Stimulated activated CD4-positive, alpha-beta T cell treated with anti-CD3 and anti-CD28 coated beads, Interleukin-2, amount 100 ng/mL, for 4 hours (primary cell): ENCODE results near the gene CCBE1.

Experiments
- DNase-seq: peaks from one replicate; pipeline ENCODE4 v3.0.0-alpha.2; 2020; ENCODE audit warnings: low read depth

CCBE1 gene

DNA sequence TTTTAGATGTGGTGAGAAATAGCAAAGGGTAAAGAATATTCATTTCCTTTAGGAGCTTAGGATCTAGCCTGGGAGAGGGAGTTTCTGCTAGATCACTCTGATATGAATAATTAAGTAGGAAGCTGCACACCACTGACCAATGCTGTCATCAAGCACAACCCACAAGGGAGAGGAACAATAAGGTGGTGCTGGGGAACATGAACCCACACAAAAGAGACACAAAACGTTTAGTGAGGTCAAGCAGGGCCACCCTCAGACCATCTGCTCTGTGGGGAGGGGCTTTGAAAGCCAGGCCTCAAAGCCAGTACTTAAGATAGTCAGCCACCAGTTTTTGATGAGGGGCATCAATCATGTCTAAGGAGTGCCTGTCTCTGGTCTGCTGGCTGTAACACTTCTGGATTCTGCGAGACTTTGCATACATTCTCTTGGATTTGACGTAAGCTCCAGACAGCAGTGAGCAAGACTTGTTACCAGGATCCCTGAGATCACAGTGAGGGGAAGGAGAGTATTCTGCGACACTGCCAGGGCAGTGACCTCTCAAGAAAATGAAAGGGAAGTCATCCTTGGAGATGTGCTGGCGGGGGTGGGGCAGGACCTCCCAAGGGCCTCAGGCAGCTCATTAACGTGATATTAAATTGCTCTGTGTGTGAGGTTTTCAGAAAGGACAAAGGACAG, 127.0 kb downstream of the CCBE1 start:
- DNase-seq = no peak

DNA sequence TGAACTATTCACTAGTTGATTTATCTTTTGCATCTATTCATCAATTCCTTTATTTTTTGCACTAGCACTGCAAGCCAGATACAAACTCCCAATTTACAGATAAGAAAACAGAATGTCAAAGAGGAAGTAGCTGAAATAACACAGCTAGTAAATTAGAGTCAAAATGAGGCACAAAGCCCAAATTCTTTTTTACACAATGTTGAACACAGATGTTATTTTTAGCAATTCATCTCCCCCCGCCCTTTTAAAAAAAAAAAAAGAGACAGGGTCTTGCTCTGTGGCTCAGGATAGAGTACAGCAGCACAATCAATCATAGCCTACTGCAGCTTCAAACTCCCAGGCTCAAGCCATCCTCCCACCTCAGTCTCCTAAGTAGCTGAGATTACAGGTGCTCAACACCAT, 127.8 kb downstream of the CCBE1 start:
- DNase-seq = no peak

DNA sequence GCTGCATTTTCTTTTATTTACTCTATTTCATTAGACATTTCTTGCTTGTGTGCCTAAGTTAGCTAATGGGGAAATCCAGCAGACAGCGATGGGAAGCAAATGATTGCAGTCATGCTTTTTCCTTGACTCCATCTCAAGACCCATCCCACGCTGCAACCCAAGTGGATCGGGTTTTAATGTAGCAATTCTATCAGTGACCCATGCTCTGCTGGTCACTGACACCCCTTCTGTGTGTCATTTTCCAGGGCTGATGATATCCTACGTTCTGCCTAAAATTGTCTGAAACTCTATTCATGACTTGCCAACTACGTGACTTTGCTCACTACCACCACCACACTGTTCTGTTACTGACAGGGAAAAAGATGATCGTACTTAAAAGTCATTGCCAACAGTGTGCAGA, 129.8 kb downstream of the CCBE1 start:
- no peak for DNase-seq

DNA sequence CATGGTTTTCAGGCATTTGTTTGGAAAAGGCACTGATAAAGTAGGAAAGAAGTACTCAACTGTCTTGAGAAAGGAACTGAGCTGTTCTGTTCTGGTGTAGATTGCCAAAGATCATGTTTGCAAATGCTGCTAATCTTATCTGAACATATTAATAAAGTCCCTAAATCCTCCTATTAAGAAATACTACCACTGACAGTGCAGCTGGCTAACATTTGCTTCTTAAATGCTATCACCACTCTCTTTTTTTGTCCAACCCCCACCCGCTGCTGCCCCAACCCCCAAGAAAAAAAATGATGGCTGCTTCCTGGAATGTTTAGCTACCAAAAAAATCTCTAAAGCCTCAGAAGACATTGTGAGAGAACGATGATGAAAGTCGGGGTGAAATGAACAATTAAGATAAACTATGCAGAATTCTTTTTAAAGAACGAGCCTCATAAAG, 130.7 kb downstream of the CCBE1 start:
- DNase-seq = no peak

DNA sequence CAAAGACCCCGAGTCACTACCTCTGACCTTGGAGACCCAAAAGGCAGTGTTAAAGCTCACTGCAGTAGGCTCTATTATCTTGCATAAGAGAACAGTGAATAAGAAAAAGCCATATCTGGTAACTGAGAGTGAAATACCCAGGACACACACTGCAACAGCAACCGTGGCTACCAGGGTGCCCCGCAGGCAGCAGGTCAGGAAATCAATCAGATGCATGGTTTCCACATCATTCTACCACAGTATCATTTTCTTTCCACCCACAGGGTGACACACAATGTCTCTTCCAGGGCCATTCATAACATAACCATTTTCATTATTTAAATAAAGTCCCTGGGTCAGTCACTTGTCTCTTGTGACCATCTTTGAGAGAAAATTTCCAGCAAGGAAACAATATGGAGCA, 131.3 kb downstream of the CCBE1 start:
- DNase-seq = no peak

DNA sequence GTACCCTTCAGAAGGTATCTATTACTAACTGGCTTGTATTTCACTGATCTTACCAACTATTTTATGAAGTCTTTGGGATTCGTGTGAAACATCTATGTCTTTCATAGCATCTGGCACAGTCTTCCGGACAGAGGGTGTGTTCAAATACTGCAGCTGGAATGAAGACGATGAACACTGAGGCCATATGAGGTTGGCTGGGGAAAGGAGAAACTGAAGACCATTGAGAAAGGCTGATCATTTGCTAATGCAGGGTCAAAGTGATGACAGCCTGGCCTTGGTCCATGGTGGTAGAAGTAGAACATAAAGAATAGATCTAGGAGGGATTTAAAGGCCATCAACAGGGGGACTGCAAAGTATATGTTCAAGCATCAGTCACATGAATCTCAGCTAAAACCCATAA, 132.7 kb downstream of the CCBE1 start:
- no peak for DNase-seq

DNA sequence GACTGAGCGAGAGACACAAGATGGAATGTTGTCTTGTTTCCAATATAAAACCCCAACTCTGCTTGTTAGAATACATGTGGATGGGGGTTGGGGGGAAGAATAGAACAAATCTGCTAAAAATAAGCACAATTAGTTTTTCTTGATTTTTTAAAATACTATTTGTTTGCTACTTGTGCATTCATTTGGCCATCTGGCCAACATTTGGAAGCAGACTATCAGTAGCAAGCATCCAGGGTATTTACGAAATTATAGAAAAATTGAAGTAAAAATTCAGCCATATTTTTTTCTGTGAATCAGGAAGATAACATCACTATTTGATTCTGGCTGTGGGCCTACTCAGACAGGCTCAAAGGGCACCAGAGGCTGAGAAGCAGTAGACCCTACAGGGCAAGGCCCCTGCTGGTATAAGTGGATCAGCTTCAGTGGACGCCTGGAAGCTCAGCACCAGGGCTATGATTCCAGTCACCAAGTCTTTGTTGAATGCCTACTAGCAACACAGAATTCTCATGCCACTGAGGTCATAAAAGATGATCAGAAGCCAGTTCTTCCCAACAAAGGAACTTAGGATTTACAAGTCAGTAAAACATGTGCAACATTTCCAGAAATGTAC, 133.9 kb downstream of the CCBE1 start:
- DNase-seq = no peak

DNA sequence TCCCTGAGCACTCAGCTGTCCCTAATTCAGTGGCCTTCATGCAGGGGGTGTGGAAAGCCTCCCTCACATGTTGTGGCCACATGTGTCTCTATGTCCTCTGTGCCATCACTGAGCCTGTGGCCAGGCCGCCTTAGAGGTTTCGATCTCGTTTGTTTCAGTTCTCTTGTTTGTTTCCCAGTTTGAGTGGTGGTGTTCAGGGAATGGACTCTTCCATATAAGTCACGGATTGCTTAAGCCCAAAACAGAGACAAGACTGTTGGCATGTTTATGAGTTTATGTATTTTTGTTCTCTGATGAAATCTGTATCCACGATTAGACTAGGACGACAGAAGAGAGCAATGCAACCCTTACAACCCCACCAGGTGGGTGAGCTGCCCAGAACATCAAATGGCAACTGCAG, 134.5 kb downstream of the CCBE1 start:
- DNase-seq = no peak

DNA sequence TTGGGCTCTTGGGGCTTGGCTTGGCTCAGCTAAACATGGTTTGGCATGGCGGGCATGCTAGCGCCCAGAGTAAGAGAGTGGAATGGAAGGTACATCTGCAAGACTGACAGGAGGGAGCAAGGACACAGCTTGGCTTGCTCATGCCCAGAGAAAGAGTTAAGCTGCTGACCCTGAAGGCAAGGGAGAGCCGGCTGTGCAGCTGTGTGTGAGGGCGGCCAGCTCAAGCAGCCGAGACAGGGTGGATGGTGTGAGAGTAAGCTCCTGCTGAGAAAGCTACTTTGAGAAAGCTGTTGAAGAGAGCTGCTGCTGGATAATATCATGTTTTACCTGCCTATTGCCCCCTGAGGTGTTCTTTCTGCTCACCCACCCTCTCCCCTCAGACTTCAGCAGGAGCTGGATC, 135.6 kb downstream of the CCBE1 start:
- DNase-seq = no peak

DNA sequence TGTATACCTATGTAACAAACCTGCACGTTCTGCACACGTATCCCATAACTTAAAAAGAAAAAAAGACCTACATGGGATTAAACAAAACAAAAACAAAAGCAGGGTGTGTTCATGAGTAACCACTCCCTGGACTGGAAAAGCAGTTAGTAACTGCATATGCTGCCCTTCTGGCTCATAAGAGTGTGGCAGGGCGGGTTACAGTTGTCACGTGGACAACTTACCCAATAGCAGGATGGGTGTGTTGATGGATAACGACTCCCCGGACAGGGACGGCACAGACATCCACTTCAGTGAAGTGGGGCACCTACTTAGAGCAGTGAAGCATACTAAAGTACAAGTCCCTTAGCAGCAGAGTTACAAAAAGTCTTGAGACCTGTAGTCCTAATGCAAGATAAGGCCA, 136.7 kb downstream of the CCBE1 start:
- no peak for DNase-seq

DNA sequence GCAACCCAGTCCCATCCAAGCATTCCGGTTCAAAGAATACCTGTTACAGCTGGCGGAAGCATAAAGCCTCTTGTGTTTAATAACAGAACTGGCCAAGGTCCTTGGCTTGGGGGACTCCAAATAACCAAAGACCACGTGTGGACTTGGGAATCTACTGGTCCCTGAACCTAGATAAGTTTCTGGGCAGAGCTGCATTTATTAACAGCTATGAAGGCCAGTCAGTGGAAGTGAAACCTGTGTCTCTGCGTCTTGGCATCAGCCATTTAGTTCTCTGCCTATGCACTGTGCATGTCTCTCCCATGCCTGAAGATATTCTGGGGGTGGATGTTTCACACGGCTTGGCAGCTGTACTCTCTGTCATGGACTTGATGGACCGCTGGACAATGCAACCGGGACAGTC, 137.7 kb downstream of the CCBE1 start:
- DNase-seq = no peak

DNA sequence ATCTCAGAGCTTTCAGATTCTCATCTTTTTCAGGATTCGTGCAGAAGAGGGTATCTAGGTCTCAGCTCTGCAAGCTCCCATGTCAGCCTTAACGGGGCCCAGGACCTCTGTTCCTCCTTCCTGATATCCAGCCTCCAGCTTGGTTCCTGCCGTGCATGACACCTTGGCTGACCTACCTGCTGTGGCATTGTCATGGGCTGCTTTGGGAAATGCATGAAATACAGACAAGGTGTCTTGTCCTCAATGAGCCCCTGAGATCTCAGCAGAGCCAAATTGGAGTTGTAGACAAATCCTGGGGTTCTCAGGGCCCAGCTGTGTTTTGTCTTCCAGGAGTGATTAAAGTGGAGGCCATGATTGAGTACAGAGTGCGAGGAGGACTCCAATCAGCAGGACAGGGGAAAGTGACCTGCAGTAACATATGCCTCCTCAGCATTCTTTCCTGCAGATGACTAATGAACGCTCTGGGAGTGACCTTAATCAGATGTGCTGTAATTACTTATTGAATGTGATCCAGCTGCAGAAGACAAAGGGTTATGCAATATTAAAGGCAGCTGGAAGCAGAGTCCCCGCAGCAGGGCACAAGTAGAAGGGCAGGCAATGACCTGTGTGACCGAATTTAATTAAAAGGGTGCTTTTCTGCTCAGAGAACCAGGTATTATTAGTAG, 141.1 kb downstream of the CCBE1 start:
- no peak for DNase-seq

DNA sequence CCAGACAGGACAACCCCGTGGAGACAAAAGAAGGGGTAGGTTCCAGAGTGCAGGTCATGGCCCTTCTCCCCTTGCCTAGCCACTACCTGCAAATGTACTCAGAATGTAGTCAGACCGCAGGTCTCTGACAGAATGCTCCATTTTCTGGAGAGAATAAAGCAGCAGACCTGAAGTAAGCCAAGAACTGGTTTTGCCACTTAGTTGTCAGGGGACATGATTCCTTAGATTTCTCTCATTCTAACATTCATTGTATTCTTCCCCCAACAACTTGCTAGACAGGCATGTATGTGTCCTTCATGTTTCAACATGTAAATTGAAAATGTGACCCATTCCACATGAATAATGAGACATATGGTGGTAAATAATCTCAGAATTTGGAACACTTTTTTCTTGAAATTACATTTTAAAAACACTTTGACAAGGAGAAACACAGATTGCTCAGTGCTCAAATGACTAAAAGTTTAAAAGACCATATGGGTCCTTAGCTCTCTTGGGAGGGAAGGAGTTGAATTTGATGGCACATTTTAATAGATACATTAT, 142.4 kb downstream of the CCBE1 start:
- no peak for DNase-seq

DNA sequence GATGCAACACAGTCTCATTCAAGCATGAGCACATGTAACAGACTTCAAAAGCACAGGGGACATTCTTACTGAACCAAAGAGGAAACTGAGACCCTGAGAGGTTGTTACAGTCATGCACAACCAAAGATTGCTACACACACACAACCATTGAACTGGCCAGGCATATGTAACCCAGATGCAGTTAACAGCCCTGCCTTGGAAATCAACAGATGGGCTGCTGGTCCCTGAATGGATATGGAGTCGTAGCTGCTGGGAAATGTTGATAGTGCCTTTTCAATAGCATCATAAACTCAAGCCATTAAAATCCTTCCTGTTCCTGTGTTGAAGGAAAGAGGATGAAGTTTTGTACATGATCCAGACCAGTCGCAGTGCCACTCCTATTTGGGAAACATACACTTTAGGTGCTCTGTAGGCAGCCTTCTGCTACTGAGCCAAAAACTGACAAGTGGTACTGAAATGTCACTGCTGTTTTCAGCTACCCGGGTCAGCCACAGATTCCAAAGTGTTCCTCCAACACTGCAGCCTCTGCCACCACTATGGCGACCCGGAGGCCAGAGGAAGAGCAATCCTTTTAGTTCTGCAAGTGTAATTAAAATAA, 143.9 kb downstream of the CCBE1 start:
- DNase-seq = no peak

DNA sequence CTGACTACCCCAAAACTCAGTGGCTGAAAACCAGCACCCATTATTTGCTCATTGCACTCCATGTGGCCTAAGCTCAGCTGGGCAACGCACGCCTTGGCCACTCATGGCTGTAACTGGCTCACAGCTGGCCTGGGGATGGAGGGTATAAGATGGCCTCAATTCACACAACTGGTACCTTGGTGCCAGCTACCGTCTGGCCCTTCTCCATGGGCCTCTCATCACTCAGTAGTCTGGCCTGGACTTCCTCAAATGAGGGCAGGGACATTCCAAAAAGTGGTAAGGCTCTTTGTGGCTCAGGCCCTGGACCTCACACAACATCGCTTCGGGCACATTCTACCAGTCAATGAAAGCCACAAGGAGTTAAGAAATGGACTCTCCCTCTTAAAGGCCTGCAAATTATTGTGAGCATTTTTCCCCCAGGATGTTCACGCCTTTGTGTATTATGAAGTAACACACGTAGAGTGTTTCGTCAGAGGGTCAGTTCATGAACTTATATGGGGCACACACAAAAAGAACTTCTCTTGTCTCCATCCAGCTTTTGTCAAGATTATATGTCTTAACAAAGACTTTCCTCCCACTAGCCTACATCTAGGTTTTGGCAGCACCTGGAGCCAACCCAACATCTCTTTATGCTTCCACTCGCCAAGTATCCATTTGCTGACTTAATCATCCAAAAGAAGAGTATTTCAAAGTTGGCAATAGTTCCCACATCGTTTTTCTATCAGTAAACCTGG, 145.2 kb downstream of the CCBE1 start:
- no peak for DNase-seq

DNA sequence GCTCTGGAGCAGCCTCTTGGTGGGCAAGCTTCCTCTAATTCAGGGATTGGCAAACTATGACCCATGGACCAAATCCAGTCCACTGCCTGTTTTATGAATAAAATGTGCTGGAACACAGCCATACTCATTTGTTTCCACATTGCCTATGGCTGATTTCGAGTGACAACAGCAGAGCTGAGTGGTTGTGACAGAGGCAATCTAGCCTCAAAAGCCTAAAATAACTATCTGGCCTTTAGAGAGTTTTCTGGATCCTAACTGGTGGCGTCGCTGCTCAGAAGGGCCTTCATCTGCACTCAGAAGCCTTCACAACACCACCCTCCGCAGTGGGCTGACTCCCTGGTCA, 147.1 kb downstream of the CCBE1 start:
- no peak for DNase-seq

DNA sequence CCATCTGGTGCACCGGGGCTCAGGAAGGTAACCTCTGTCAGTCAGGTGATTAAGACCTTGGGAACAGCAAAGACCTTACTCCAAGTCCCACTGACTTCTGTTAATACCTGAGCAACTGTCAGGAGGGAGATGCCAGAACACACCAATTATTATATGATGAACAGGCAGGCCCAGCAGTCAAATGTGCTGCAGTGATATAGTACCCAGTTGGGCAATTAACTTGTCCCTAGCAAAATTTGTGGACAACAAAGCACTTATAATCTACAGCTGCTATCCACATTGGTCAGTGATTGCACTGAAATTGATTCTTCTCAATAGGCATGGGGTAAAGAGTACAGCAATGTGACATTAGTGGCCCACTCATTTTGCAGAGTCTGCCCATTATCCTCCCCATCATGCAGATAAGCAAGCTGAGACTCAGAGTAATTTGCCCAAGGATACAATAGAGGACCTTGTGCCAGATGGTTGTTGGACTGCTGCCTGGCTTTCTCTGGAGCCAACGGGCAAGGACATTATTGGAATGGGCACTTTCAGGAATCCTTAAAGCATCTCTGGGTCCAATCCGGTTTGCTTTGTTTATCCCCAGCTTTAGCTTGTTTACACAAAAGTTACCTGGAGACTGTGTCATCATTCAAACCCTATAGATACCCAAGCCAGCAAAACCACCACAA, 147.6 kb downstream of the CCBE1 start:
- no peak for DNase-seq

DNA sequence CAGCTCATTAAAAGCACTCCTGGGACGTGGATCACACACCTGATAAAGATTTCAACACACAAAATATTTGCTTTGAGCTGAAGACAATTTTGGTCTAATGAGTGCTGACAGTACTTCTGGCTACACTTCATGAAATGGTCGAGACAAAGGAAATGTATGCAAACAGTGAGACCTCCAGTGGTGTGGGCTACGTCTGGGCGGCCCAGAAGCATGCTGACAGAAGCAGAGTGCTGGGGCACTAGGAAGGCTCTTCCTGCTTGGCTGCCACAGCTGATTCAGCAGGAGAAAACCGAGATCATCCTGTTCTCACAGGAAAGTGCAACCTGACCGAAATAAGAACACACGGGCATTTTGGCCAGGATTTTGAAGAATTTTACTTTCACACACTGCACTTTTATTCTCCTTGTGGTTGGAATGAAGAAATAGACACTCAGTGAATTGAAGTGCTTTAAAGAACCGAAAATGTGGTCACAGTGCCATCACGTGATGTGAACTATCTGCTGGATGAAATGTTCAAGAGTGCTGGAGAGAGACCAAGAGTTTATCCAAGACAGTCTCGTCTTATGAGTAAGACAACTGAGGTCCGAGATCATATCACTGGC, 149.5 kb downstream of the CCBE1 start:
- DNase-seq = no peak

DNA sequence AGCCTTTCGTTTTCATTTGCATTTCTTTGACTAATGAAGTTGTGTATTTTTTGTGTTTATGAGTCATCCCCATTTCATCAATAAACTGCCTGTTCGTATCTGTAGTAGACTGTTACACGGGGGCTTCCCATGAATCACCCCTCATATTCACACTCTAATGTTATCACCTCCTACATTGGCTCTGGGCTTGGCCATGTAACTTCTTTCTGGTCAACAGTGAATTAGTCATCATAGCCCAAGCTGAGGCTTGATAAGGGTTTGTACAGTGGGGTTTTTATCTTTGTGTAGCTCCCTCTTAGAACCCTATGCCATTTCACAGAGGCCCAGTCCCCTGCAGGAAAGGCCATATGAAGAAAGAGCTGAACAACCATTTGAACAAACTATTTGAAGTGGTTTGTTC, 151.0 kb downstream of the CCBE1 start:
- no peak for DNase-seq

DNA sequence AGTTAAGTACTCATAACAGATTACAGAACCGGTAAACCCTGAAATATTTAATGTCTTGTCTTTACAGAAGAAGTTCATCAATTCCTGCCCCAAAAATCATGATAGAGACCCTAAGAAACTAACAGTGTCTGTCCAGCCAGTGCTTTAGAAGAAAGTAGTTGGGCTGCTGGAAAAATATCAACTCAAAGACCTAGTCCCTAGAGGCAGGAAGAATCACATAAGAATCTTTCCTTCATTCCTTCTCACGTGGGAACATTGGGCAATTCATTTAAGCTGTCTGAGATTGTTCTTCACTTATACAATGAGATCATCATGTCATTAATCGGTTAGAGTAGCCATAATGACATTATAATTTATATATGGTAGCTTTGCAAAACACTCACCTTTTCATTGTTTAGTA, 156.4 kb downstream of the CCBE1 start:
- no peak for DNase-seq

DNA sequence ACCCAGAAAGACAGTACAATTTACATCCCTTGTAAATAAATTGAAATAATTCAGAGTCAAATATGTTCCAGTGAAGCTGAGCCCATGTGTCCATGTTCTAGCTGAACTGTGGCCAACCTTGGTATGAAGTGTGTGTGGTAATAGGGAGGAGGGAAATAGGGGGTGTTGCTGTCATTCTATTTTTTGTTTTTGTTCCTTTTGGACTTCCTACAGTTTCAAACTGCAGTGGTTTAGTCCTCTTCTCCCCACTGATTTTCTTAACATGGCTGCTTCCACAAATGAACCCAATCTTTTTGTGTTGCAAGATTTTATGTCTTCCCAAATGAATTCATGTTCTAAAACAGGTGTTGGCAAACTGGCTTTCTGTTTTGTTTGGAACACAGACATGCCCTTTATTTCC, 156.9 kb downstream of the CCBE1 start:
- no peak for DNase-seq
